Suppressor macrophage (primary cell): Measurements from ENCODE around the gene SLC36A3.
A peak's percentile ranks its signal among the peaks of the same experiment; 100 is the strongest.
"Not testable (repeated sequence)": the region's sequence is repeated elsewhere in the genome, so short reads cannot be mapped to it uniquely, and the experiment has no call there.

Experiments used
- DNase-seq, 4 experiments: peaks; one replicate each; pipeline ENCODE4 v3.0.0-alpha.2; 2020 to 2022

Gene SLC36A3

DNA sequence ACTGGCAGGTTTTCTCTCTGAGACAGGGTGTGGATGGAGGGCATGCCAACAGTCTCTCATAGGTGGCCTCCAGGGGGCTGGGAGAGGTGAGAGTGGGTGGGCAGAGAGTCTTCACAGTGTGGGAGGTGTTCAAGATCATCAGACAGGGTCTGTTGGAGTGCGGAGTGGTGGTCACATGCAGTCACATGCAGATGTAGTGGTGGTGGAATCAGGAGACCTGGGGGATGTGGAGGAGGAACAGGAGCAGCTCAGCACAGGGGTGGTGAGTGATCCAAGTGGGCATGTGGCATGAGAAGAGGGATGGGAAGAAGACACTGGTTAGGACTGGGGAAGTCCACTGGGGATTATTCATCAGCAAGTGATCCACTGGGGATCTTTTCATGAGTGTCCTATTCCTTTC is 44.8 kb downstream of the SLC36A3 start:
- peak; percentile 74 to 91 (median 84) for DNase-seq

DNA sequence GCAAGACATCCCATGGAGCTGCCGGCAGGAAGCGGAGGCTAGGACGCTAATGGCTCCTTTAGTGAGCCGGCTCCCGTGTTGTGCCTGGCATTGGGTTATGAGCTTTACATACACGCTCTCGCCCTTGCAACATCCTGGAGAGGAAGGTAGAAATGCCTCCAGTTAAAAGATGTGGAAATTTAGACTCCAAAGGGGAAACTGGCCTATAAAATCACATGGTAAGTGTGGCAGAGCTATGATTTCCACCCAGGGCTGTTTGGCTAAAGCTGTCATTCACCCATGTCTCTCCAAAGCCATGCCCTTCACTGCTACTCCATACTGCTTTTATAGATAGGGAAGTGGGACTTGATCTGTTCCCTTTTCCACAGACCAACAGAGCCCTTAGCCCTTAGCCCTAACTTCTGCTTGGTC is 45.4 kb downstream of the SLC36A3 start:
- DNase-seq: peak; percentile 87 to 97 (median 92)

DNA sequence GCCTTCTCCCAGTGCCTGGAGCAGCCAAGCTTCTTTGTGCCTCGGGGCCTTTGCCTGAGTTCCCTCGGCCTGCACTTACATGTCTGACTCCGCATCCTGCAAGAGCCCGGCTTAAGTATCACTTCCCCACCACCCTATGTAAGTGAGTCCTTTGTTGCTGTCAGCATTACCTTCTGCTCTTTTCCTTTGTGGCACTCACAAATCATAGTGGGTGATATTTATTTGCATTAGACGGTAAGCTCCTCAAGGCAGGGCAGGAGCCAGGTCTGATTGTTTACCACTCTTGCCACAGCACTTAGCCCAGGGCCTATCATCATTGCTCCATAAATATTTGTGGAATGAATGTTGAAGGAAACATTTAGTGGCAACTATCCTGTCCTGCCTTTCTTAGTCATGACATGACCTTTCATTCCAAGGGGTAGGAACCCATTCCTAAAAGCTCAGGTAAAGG is 45.8 kb downstream of the SLC36A3 start:
- DNase-seq: peak; percentile 76 to 88 (median 85)

DNA sequence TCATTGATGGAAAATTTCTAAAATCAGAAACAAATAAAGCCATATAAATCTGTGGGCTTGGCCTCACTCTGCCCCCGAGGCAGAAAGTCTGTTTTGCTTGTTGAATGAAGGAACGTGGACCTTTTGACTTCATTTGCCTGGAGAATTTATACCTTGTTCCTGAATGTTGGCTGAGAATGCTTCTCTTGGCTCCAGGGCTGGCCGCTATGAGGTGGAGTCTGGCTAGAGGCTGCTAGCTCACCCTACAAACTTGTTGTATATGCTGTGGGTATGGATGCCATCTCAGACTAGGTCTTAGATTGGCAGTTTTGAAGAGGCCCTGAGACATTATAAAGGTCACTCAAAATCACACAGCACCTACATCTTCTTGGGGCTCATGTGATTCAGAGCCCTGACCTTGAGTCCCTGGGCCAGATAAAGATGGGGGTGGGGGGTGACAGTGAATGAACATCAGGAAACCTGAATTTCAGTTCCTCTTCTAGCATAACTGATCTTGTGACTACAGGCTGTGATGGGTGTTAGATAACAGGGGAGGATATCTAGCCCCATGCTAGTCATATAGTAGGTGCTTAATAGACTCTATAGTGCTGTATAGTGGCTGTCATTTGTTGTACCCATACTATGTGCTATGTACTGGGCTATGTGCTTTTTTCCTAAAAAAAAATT is 47.8 kb downstream of the SLC36A3 start:
- DNase-seq: peak; percentile 74 to 87 (median 80)

DNA sequence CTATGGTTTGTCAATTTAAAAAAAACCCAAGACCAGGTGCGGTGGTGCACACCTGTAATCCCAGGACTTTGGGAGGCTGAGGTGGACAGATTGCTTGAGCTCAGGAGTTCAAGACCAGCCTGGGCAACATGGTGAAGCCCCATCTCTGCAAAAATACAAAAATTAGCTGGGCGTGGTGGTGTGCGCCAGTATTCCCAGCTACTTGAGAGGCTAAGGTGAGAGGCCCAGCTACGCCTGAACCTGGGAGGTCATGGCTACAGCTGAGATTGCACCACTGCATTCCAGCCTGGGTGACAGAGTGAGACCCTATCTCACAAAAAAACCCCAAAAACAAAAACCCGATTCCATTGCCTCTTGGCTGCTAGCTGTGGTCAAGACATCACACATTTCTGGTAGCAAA is 48.6 kb downstream of the SLC36A3 start:
- DNase-seq: not testable (repeated sequence)

DNA sequence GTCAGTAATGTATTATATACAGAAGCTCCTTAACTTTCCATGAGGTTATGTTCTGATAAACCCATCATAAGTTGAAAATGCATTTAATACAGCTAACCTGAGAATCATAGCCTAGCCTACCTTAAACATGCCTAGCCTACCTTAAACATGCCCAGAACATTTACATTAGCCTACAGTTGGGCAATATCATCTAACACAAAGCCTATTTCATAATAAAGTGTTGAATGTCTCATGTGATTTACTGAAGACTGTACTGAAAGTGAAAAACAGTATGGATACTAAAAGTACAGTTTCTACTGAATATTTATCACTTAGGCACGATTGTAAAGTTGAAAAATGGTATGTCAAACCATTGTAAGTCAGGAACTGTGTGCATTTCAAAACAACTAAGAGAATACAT is 49.0 kb downstream of the SLC36A3 start:
- peak in 1 of 4 experiments; percentile 16 for DNase-seq

DNA sequence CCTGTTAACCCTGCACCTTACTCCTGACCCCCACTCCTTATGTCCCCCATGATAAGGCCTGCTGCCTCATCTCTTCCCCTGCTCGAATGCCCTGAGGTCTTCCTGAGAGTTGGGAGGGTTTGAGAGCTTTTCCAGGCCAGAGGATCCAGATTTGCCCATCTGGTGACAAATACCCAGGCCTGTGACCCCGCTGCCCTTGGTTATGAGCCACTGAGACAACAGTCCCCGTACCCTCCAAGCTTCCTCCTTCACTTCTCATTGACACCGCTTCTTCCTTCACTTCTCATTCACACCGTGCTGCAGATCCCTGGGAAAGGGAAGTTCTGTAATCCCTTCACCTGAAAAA is 50.0 kb downstream of the SLC36A3 start:
- DNase-seq: peak; percentile 47 to 59 (median 55)

DNA sequence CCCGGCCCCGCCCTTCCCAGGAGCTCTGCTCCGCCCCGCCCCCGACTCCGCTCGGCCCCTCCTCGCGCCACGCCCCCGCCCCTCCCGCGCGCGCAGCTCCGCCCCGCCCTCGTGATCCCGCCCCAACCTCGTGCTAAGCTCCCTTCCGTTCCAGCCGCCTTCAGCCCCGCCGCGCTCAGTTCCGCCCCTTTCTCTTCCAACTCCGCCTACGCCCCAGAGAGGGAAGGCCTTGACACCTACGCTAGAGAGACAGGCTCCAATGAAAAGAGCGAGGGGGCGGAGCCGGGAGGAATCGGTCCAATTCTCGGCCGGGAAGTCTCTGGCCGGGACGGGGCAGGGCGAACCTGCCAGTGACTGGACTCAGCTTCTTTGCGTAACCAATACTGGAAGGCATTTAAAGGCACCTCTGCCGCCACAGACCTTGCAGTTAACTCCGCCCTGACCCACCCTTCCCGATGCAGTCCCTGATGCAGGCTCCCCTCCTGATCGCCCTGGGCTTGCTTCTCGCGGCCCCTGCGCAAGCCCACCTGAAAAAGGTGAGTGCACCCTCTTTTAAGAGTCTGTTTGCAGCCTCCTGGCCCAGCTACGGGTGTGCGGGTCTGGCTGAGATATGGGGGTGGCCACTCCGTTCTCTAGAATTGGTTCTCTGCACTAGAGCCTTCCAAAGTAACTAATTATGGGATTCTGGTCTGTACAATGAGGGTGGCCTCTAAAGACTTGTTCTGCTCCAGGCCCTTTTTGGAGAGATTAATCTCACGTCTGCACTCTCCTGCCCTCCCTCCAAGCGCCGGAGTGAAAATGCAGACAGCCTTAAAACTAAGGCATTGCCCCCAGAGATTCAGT is 50.6 kb downstream of the SLC36A3 start, which contains the start of gene GM2A:
Gene GM2A (plus strand): TSS at position 424 of the 843 bp plus-strand sequence. CDS start 32 bp downstream, at position 456.
- DNase-seq: peak; percentile 100

DNA sequence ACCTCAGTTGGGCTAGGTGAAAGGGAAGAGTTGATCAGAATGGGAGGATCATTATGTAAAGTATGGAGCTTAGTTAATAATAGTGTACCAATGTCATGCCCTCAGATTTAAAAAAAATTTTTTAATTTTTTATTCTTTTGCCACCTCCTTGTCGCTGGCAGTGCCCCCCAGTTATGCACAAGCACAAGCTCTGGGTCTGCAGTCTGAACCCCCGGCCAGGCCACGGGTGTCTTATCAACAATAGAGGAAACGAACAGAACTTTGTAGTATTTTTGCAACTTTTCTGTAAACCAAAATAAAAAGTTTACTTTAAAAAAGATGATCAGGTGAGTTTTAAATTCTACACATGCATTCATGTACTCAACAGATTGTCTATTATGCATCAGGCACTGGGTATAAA is 51.9 kb downstream of the SLC36A3 start:
- DNase-seq: no peak

DNA sequence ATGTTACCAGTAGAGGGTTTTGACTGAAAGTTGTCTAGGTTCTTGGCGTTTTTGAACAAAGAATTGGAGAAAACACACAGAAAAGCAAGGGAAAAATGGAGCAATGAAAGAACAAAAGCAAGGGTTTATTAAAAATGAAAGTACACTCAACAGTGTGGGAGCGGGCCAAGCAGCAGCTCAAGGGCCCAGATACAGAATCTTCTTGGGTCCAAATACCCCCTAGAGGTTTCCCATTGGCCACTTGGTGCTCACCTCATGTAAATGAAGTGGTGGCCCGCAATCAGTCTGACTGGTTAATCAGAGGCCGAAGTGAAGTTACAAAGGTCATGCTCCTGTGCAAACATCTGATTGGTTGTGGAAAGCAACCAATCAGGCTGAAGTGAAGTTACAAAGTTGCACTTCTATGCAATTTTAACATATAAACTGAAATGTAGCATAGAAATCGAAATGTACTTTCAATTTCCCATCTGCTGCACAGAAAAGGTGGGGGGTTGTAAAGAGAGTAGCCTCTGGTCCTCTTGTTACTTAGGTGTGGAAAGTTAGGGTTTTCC is 52.5 kb downstream of the SLC36A3 start:
- no peak for DNase-seq

DNA sequence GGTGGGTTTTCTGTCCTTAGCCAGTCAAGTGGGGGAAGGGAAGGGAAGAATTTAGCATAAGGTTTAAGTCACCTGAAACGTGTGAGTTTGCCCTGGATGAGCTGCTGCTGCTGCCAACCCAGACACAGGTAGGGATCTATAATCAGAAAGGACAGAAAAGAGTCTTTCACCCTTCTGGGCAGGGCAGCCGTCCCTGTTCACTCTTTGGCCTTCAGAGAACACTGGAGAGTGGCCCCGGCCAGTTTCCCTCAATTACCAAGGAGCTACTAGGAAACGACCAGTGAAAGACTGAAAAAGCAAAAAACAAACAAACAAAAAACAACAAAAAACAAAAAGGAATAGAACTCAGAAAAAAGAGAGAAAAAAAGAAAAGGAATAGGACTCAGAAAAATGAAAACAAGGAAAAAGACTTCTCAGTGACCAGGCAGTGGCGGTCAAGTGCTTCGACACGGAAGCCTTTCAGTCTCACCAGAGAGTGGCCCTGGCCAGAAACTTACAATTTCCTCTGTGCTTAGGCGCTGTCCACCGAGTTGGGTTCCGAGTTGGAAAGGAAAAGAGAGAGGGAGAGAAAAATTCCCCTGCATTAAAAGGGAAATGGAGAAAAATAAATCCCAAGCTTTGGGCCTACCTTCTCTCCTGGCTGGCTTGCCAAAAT is 53.1 kb downstream of the SLC36A3 start:
- DNase-seq: no peak

DNA sequence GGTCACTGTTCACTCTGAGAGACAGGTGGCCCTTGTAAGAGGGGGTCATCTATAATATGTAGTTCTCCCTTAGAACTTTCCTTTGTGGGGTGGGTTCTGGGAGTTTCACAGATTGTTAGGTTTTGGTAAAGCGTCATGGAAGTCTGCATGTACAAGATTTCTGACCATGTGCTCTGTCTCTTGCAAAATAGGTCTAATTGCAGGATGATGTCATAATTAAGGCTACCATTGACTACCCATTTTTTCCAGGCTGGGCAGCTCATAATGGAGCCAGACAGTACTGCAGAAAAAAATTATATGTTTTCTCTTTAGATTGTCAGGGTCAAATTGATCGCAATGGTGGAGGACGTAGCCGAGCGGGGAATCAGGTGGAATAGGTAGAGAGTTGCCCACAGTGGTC is 54.3 kb downstream of the SLC36A3 start:
- DNase-seq: peak in 1 of 4 experiments; percentile 54

DNA sequence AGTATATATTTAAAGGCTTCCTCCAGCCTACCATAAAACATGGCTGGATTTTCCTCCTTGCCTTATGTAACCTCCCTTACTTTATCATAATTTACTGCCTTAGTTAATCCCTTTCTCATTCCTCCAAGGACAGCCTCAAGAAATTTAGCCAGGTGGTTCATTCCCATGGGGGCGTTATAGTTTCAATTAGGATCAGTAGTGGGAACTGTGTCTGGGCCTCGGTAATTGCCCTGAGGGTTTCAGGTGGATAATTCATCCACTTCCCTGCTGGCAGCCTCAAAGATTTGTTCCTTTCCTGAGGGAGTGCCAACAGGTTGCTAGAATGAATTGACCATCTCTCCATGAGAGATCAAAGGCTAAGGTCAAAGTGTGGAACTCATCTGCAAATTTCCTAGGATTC is 54.9 kb downstream of the SLC36A3 start:
- DNase-seq: no peak

DNA sequence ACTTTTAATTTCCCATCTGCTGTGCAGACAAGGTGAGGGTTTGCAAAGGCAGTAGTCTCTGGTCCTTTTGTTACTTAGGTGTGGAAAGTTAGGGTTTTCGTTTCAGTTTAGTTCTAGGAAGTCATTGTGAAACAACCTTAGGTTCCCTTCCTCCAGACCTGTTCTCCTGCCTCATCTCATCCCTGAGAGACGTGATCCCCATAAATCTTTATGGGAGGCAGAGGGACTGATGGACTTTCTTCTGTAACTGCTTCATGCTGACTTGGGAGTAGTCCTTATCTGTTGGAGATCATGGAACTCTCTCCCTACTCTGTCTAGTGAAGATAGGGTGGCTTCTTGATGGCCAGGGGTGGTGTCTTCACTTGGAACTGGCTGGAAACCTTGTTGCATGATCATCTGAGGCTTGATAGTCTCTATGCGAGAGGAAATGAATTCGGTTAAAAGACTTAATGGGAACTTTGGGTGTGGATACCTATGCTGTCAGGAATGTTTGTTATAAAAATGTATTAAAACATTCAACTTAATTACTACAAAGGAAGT is 57.8 kb downstream of the SLC36A3 start:
- DNase-seq: no peak

DNA sequence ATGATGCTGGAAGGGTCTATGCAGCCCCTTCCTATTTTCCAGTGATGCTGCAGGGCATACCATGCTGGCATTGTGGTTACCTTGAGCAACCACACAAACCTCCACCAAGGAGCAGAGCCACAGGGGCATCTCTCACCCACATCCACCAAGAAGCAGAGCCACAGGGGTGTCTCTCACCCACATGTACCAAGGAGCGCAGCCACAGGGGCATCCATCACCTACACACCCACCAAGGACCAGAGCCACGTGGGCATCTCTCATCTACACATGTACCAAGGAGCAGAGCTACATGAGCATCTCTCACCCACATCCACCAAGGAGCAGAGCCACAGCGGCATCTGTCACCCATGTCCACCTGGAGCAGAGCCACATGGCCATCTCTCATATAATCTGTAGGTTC is 59.4 kb downstream of the SLC36A3 start:
- DNase-seq: no peak

DNA sequence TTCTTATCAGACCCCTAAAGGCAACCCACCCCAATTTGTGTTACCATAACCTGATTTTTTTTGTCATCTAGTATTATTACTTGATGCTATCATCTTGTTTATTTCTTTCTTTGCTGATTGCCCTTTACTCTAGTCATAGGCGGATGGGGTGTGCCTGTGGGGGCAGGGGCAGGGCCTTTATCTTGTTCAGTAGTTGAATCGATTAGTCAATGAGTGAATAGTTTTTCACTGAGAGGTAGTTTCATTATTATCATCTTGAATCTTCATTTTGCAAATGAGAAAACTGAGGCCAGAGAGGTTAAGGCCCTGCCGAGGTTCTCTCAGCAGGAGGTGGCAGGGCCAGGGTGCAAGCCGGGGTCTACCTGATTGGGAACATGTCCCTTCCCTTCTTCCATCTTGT is 60.0 kb downstream of the SLC36A3 start:
- DNase-seq: no peak

DNA sequence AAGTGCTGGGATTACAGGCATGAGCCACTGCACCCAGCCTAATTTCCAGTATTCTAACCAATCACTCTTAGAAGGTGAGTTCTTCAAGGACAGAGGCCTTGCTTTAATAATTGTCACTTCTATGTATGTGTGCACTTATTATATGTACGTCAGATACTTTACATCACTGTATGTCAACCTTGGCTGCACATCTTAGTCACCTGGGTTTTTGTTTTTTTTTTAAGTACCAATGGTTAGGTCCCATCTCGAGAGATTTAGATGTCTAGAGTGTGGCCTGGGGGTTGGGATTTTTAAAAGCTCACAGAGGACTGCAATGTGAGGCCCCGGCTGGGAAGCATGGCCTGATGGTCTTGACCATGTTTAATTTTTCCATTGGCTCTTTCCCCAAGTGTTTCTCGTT is 60.4 kb downstream of the SLC36A3 start:
- no peak for DNase-seq

DNA sequence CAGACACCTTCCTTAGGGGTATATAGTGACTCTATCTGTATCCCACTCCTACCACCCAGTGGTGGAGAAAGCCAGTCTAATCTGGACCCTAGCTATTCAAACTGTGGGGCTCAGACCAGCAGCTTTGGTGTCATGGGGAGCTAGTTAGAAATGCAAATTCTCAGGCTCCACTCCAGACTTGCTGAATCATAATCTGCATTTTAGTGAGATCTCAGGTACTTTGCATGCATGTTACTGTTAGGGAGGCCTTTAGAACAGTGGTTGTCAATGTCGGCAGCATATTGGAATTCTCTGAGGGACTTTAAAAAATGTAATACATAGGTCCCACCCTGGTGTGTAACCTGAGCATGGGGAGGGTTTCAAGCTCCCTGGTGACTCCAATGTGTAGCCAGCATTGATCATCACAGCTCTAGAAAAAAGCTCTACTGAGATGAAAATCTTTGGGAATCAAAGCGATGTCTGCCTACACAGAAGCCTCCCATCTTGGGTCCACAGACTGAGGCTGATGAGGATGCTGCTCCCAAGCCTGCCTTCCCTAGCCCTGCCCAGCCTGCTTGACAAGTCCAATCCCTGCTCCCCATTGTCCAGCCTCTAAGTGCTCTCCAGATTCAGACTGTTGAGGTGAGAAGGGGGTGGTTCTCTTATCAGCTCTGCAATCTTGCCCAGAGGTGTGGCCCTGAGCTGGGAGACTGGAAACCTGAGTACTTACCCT is 62.5 kb downstream of the SLC36A3 start:
- DNase-seq: no peak

DNA sequence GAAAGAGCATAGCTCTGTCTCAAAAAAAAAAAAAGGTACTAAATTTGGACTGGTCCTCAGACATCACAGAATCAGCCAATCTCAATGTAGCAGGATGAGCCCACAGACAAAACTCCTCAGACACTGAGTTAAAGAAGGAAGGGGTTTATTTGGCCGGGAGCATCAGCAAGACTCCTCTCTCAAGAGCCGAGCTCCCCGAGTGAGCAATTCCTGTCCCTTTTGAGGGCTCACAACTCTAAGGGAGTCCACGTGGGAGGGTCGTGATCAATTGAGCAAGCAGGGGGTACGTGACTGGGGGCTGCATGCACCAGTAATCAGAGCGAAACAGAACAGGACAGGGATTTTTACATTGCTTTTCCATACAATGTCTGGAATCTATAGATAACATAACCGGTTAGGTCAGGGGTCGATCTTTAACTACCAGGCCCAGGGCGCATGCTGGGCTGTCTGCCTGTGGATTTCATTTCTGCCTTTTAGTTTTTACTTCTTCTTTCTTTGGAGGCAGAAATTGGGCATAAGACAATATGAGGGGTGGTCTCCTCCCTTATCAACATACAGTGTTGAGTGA is 63.2 kb downstream of the SLC36A3 start:
- DNase-seq: not testable (repeated sequence)

DNA sequence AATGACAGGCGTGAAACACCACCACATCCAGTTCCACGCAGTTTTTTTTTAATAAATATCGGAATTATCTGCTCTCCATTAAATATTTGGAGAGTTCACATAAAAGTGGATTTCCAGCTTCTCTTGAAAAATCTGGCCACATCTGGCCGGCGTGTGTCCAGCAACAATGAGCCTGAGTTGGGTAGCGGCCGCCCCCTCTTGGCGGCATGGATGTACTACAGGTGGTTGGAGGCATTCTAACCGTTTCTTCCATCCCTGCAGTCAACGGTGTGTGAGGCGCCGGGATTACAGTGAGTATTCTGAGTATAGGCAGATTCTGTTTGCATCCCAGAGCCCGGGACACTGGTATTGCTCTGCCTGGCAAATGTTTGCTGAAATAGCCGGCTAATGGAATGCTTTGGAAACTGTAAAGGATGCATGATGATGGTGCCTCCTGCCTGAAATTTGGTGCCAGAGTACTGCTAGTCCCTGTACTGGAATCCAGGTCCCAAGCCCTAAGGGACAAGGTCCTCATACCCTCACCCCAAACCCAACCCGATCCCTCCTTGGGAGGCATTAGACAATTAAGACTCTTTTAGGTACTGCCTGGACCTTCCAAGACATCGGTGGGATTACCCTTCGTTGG is 64.2 kb downstream of the SLC36A3 start:
- DNase-seq: peak; percentile 81 to 89 (median 87)

DNA sequence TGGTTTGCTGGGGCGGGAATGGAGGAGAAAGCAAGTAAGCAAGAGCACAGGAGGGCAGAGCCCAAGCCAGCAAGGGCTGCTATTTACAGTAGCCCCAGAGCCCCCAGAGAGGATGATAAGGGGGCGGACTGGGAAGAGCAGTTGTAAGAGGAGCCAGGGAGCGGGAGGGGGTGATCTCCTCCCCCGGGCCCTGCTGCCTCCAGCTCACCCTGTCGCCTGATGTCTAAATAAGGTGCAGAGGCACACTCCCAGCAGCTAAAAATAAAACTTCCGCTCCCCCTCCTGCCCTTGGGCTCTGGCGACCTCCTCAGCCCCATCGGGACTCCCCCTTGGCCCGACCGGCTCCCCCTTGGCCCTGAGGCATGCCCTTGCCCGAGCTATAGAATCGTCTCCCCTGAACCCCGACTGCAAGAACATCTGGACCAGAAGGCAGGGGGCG is 65.2 kb downstream of the SLC36A3 start:
- DNase-seq: no peak
